Vagina (tissue), 2 donors: Measurements from ENCODE around the gene AMOT.

ENCODE experiments used
- CTCF ChIP-seq, 3 experiments: fragments of 450-650 bp in 2 of 3; fragments of 200-600 bp in 1 of 3; sonication (generic) in 1 of 3; IDR thresholded peaks; one replicate each; pipeline ENCODE4 v1.5.1; 2017 to 2019; ENCODE audit warnings: antibody characterized with exemption in 3 of 3, mild to moderate bottlenecking in 2 of 3, moderate library complexity in 2 of 3
- POLR2A ChIP-seq, 2 donors: fragments of 450-650 bp; IDR thresholded peaks; one replicate each; pipeline ENCODE4 v1.6.1; 2017; ENCODE audit warnings: antibody characterized with exemption in 2 of 2, mild to moderate bottlenecking in 2 of 2, moderate library complexity in 2 of 2
- POLR2AphosphoS5 ChIP-seq, 2 donors: sonication (generic); formaldehyde crosslinking; IDR thresholded peaks; one replicate each; pipeline ENCODE4 v1.9.0; 2017; ENCODE audit warnings: antibody characterized with exemption in 2 of 2, mild to moderate bottlenecking in 2 of 2, low read depth in 1 of 2; ENCODE audit not compliant: insufficient read depth in 1 of 2

GRCh38 chrX:112819813-112820212 lies 20.8 kb downstream of the AMOT start:
- TF ChIP-seq CTCF (IDR thresholded peaks at IDR 0.05) = no peak
- TF ChIP-seq POLR2A (IDR thresholded peaks at IDR 0.05) = no peak
- TF ChIP-seq POLR2AphosphoS5 (IDR thresholded peaks at IDR 0.05; ENCODE audit: insufficient read depth in 1 of 2, low read depth in 1 of 2) = no peak
